Right ventricle myocardium inferior (tissue), 1 donor: ENCODE data around the gene CFL2. TPM values are rescaled to one million over a fixed set of nuclear protein-coding genes. Genes with fewer than 3 reads are reported as not detected.

Source experiments
- ATAC-seq: fragments of 200-7000 bp; cut with Tn5 transposase; one replicate; pipeline ENCODE4 v1.9.1; 2020; ENCODE audit warnings: mild to moderate bottlenecking, moderate library complexity
- DNase-seq: peaks from one replicate; pipeline ENCODE4 v3.0.0; 2021; ENCODE audit errors: missing footprints
- intact Hi-C: fragments of 100-400 bp; cut with DNase I; formaldehyde crosslinking; loops from one replicate; pipeline ENCODE4 v1.11.0; 2022
- total RNA-seq: library from RNA; stranded (reverse); fragmentation: NEBNext Ultra II Directional; extraction: Animal tissue kit (Norgen Biotek cat#: 25700); gene quantifications from one replicate; pipeline ENCODE4 v1.2.1, GENCODE V29; 2021
- donor health status: DM: no; HTN: yes; CAD: no; lungs with severe emphysema.

CFL2 gene
- total RNA-seq, 1 donor from 2014 or later = 547 TPM

- intact Hi-C loops = no loop called here
- DNase-seq (no peak), ATAC-seq (no peak)
These were observed 29.8 kb downstream of the CFL2 start for GRCh38 chr14:34684578-34684977.

DNA sequence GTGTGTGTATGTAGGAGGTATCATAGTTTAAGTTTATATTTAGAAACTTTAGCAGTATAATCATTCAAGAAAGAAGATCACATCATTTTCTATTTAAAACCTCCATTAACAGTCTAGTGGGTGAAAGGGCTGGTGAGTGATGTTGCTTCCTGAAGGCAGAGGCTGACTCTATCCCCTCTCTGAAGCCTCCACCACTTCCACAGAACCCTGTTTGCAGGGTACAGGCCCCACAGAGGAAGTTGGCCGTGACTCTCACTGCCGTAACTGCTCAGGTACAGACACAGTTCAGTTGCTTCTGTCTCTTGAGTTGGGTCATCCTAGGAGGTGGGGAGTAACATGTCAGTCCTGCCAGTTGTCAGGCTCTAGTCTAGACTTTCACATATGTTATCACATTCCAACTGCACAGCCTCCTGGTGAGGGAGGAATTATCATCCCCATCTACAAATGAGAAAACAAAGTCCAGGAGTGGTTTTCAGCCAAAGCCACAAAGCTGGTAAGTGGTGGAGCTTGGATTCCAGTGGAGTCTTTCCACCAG, 31.5 kb downstream of the CFL2 start:
- intact Hi-C loops = no loop called here
- ATAC-seq = no peak
- DNase-seq = no peak

DNA sequence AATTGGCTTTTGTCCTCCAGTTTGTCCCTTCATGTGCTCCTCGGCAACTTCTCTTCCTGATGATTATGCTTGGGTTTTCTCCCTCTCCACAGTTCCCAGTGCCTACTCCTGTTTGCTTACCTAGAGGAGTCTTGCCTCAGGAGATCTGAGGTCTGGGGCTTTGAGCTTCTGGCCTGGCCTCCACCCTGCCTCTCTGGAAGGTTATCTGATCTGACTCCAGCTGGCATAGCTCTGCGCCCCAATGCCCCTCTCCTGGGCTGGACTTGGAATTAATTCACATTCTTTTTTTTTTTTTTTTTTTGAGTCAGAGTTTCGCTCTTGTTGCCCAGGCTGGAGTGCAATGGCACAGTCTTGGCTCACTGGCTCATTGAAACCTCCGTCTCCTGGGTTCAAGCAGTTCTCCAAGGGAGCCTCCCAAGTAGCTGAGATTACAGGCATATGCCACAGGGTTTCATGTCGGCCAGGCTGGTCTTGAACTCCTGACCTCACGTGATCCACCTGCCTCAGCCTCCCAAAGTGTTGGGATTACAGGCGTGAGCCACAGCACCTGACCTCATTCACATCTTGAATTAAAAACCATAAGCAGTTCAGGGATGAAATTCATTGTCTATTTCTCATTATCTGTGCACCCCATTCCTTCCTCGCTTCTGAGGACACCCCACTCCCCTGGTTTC, 33.5 kb downstream of the CFL2 start:
- intact Hi-C loops = no loop called here
- DNase-seq (no peak), ATAC-seq (no peak)

DNA sequence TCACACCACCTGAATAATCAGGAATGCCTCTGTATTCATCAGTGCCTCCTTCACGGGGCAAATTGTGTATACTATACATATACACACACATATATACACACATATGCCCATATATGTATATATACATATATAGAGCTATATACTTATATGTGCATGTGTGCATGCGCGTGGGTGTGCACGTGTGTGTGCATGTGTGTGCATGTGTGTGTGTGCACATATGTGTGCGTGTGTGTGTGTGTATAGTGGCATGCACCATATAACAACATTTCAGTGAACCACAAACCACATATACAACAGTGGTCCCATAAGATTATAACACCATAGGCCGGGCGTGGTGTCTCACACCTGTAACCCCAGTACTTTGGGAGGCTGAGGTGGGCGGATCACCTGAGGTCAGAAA, 35.7 kb downstream of the CFL2 start:
- DNase-seq (no peak), ATAC-seq (no peak)
- intact Hi-C loops = no loop called here

- intact Hi-C loops = no loop called here
- ATAC-seq = no peak
- DNase-seq = no peak
These were observed 36.1 kb downstream of the CFL2 start for GRCh38 chr14:34678306-34678705.

- no peak for DNase-seq
- ATAC-seq = no peak
- intact Hi-C loops = no loop called here
These were observed 37.7 kb downstream of the CFL2 start for GRCh38 chr14:34676516-34677211.

DNA sequence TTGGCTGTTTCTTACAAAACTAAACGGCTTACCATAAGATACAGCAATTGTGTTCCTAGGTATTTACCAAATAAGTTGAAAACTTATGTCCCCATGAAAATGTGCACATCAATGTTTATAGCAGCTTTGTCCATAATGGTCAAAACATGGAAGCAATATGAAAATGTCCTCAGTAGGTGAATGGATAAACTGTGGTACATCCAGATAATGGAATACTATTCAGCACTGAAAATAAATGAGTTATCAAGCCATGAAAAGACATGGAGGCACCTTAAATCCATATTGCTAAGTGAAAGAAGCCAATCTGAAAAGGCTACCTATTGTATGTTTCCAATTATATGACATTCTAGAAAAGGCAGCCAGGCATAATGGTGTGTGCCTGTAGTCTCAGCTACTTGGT, 40.7 kb downstream of the CFL2 start:
- intact Hi-C loops = loop anchor here (1.0 kb wide), 1 partner anchor 47 kb away; no protein-coding TSS in a partner anchor
- DNase-seq (no peak), ATAC-seq (no peak)

- intact Hi-C loops = no loop called here
- no peak for ATAC-seq
- no peak for DNase-seq
These were observed 42.7 kb downstream of the CFL2 start for GRCh38 chr14:34671716-34672115.

DNA sequence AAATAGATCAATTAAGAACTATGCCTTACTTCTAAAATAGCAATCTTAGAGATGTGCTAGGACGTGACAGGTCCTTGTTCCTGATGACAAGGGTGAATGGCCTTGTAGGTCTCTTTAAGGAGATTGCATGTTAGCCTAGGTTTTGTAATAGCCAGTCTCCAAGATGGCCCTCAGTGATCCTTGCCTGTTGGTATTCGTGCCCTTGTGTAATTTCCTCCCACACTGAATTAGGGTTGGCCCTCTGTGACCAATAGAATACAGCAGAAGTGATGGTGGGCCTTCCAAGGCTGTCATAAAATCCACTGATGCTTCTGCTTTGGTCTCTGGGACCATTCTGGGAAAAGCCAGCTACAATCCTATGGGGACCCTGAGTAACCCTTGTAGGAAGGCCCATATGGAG, 46.3 kb downstream of the CFL2 start:
- intact Hi-C loops = no loop called here
- ATAC-seq = no peak
- DNase-seq = no peak

DNA sequence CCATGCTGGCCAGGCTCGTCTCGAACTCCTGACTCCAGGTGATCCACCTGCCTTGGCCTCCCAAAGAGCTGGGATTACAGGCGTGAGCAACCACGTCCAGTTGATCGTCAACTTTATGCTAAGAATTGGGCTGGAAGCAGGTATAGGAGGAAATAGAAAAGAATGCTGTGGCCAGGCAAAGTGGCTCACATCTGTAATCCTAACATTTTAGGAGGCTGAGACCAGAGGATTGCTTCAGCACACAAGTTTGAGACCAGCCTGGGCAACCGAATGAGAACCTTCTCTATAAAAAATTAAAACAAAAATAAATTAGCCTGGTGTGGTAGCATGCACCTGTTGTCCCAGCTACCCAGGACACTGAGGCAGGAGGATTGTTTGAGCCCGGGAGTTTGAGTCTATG, 47.4 kb downstream of the CFL2 start:
- DNase-seq (no peak), ATAC-seq (no peak)
- intact Hi-C loops = no loop called here

GRCh38 chr14:34665785-34666435, 48.5 kb downstream of the CFL2 start:
- intact Hi-C loops = no loop called here
- no peak for DNase-seq
- peak; percentile 59 for ATAC-seq

DNA sequence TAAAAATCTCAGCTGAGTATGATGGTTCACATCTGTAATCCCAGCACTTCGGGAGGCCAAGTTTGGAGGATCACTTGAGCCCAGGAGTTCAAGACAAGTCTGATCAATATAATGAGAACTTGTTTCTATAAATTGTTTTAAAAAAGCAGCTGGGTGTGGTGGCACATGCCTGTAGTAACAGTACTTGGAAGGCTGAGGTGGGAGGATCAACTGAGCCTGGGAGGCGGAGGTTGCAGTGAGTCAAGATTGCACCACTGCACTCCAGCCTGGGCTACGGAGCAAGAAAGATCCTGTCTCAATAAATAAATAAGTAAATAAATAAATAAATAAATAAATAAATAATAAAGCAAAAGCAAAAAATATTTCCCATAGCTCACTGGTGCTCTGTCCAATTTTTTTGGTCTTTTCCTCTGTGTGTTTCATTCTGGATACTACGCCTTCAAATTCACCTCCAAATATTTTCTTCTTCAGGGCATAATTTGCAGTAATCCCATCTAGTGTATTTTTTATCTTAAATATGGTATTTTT, 51.8 kb downstream of the CFL2 start:
- no peak for DNase-seq
- ATAC-seq = no peak
- intact Hi-C loops = no loop called here

GRCh38 chr14:34660796-34661195, 53.6 kb downstream of the CFL2 start:
- no peak for ATAC-seq
- no peak for DNase-seq
- intact Hi-C loops = no loop called here

Other genes with a start within 250 kb of the CFL2 start
- gene EAPP, start 174.9 kb downstream of the CFL2 start, total RNA-seq = 16.7 TPM
- 66.4 TPM for gene SNX6, start 84.4 kb downstream of the CFL2 start, total RNA-seq
- 5.6 TPM for gene BAZ1A, start 160.8 kb upstream of the CFL2 start, total RNA-seq